ENCODE data around the gene PLSCR3. TPM values are rescaled to one million over a fixed set of nuclear protein-coding genes. Genes with fewer than 3 reads are reported as not detected.

The PLSCR3 gene
- total RNA-seq, 1 experiment from 2014 or later: 42.7 TPM

DNA sequence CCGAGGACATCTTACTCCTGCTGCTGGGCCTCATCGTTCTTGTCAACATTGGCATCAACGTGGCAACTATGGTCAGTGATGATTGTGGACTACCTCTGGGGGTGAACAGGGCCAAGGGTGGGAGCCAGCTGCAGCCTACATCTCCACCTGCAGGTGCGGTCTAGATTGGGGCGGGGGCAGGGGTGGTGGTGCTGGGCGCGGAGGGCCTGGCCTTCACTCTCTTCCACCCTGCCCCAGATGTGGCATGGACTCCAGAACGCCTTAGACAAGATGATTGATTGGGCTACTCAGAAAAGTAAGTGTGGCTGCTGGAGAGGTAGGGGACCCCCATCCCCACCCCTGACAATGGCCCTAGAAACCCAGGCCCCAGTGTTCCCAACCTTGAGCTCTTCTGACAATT is 31.4 kb upstream of the PLSCR3 start:
- ATAC-seq (no peak), DNase-seq (ENCODE audit: low spot score) (no peak)
- Mint-ChIP-seq H3K9me3 (no peaks in the 10 kb centered on the region), H3K4me1 (0 out of 2 replicates have a peak, but pooled peaks cover 2% of the 10 kb centered on the region), H3K27me3 (ENCODE audit: low read depth) (no peaks in the 10 kb centered on the region; the same call in 1 of the 2 replicates), H3K4me3 (no peak overlapping the region), H3K36me3 (no peaks in the 10 kb centered on the region), H3K27ac (no peak overlapping the region)
- CTCF ChIA-PET: interaction anchor here (1.0 to 3.3 kb wide), 5 partner anchors 12 to 135 kb away, joined by 3 to 8 read pairs (median 6); partner anchors contain the start of gene PLSCR3
- TF ChIP-seq, protein P1, sequence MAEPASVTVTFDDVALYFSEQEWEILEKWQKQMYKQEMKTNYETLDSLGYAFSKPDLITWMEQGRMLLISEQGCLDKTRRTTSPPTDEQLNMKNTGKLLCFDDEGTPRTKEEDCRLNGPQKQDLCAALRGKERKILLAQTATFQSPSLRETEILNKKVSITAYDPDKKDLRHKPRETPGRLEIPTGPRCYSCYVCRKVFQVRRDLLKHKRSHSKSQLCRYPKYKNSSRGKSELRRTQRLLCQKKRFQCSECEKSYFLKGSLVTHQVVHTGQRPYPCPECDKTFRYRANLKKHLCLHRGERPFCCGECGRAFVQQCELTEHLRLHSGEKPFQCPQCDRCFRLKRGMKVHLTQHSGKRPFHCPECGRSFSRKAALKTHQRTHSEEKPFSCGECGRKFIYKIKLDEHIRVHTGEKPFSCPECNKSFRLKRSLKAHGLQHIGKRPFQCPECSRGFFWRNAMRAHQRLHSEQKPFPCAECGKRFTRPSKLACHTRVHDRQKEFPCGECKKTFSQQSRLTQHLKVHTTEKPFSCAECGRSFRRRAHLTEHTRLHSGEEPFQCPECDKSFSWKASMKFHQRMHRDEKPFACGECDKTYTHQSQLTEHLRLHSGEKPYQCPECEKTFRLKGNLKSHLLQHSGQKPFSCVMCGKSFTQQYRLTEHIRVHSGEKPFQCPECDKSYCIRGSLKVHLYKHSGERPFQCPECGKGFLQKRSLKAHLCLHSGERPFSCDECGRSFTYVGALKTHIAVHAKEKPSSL (CRISPR knock-in tag; conservative IDR thresholded peaks at IDR 0.05): no peak
- TF ChIP-seq FOXK1 (CRISPR knock-in tag; IDR thresholded peaks at IDR 0.05) (no peak), ETV6 (CRISPR knock-in tag; IDR thresholded peaks at IDR 0.05) (no peak), CBFB (CRISPR knock-in tag; IDR thresholded peaks at IDR 0.05; ENCODE audit: low read depth) (no peak), MXD4 (CRISPR knock-in tag; IDR thresholded peaks at IDR 0.05; ENCODE audit: borderline replicate concordance) (no peak), ZNF121 (CRISPR knock-in tag; IDR thresholded peaks at IDR 0.05) (no peak), SMAD4 (CRISPR knock-in tag; IDR thresholded peaks at IDR 0.05) (no peak)
- TF ChIP-seq, protein P2, sequence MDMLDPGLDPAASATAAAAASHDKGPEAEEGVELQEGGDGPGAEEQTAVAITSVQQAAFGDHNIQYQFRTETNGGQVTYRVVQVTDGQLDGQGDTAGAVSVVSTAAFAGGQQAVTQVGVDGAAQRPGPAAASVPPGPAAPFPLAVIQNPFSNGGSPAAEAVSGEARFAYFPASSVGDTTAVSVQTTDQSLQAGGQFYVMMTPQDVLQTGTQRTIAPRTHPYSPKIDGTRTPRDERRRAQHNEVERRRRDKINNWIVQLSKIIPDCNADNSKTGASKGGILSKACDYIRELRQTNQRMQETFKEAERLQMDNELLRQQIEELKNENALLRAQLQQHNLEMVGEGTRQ (CRISPR knock-in tag; IDR thresholded peaks at IDR 0.05): no peak
- TF ChIP-seq, protein P3, sequence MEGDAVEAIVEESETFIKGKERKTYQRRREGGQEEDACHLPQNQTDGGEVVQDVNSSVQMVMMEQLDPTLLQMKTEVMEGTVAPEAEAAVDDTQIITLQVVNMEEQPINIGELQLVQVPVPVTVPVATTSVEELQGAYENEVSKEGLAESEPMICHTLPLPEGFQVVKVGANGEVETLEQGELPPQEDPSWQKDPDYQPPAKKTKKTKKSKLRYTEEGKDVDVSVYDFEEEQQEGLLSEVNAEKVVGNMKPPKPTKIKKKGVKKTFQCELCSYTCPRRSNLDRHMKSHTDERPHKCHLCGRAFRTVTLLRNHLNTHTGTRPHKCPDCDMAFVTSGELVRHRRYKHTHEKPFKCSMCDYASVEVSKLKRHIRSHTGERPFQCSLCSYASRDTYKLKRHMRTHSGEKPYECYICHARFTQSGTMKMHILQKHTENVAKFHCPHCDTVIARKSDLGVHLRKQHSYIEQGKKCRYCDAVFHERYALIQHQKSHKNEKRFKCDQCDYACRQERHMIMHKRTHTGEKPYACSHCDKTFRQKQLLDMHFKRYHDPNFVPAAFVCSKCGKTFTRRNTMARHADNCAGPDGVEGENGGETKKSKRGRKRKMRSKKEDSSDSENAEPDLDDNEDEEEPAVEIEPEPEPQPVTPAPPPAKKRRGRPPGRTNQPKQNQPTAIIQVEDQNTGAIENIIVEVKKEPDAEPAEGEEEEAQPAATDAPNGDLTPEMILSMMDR (IDR thresholded peaks at IDR 0.05): no peak
- TF ChIP-seq, protein P4, sequence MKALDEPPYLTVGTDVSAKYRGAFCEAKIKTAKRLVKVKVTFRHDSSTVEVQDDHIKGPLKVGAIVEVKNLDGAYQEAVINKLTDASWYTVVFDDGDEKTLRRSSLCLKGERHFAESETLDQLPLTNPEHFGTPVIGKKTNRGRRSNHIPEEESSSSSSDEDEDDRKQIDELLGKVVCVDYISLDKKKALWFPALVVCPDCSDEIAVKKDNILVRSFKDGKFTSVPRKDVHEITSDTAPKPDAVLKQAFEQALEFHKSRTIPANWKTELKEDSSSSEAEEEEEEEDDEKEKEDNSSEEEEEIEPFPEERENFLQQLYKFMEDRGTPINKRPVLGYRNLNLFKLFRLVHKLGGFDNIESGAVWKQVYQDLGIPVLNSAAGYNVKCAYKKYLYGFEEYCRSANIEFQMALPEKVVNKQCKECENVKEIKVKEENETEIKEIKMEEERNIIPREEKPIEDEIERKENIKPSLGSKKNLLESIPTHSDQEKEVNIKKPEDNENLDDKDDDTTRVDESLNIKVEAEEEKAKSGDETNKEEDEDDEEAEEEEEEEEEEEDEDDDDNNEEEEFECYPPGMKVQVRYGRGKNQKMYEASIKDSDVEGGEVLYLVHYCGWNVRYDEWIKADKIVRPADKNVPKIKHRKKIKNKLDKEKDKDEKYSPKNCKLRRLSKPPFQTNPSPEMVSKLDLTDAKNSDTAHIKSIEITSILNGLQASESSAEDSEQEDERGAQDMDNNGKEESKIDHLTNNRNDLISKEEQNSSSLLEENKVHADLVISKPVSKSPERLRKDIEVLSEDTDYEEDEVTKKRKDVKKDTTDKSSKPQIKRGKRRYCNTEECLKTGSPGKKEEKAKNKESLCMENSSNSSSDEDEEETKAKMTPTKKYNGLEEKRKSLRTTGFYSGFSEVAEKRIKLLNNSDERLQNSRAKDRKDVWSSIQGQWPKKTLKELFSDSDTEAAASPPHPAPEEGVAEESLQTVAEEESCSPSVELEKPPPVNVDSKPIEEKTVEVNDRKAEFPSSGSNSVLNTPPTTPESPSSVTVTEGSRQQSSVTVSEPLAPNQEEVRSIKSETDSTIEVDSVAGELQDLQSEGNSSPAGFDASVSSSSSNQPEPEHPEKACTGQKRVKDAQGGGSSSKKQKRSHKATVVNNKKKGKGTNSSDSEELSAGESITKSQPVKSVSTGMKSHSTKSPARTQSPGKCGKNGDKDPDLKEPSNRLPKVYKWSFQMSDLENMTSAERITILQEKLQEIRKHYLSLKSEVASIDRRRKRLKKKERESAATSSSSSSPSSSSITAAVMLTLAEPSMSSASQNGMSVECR (CRISPR knock-in tag; IDR thresholded peaks at IDR 0.05; ENCODE audit: borderline replicate concordance): no peak
- TF ChIP-seq, protein P5, sequence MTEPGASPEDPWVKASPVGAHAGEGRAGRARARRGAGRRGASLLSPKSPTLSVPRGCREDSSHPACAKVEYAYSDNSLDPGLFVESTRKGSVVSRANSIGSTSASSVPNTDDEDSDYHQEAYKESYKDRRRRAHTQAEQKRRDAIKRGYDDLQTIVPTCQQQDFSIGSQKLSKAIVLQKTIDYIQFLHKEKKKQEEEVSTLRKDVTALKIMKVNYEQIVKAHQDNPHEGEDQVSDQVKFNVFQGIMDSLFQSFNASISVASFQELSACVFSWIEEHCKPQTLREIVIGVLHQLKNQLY (CRISPR knock-in tag; IDR thresholded peaks at IDR 0.05): no peak
- POLR2A ChIA-PET: no interaction called here

DNA sequence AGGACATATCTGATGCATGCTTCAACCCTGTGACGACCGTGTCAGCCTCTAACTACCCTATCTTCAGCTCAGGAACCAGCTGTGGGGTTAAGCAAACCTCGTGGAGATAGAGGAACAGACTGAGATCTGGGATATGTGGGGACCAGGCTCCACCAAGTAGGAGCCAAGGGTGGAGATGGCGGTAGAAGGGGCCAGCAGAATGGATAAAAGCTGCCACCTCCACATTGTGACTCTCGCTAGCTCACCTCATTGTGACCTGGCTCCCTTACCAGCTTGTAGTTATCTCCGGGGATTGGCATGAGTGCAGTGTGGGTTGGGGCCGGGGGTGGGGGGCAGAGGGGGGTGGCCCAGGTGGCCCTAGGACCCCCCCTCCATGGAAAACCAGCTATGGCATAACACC is 31.0 kb upstream of the PLSCR3 start, which contains the start of gene SPEM2:
SPEM2 (plus strand) TSS at position 301 of the 400 bp plus-strand sequence; CDS start at position 374, 73 bp downstream.
- H3K36me3 Mint-ChIP-seq: no peaks in the 10 kb centered on the region
- H3K27me3 Mint-ChIP-seq (ENCODE audit: low read depth): no peaks in the 10 kb centered on the region; the same call in 1 of the 2 replicates
- no peak within 1 kb of the TSS for H3K27ac Mint-ChIP-seq
- H3K4me1 Mint-ChIP-seq: 0 out of 2 replicates have a peak, but pooled peaks cover 3% of the 10 kb centered on the region
- no peaks in the 10 kb centered on the region for H3K9me3 Mint-ChIP-seq
- ChIA-PET POLR2A (no interaction called here), CTCF (interaction anchor here (1.0 to 3.3 kb wide), 5 partner anchors 12 to 135 kb away, joined by 3 to 8 read pairs (median 6); partner anchors contain the start of gene PLSCR3)
- ATAC-seq: no peak
- H3K4me3 Mint-ChIP-seq: no peak within 1 kb of the TSS
- no peak for DNase-seq (ENCODE audit: low spot score)
- TF ChIP-seq, protein P6, sequence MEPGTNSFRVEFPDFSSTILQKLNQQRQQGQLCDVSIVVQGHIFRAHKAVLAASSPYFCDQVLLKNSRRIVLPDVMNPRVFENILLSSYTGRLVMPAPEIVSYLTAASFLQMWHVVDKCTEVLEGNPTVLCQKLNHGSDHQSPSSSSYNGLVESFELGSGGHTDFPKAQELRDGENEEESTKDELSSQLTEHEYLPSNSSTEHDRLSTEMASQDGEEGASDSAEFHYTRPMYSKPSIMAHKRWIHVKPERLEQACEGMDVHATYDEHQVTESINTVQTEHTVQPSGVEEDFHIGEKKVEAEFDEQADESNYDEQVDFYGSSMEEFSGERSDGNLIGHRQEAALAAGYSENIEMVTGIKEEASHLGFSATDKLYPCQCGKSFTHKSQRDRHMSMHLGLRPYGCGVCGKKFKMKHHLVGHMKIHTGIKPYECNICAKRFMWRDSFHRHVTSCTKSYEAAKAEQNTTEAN (CRISPR knock-in tag; IDR thresholded peaks at IDR 0.05): no peak
- TF ChIP-seq TEAD1 (CRISPR knock-in tag; IDR thresholded peaks at IDR 0.05) (no peak), PRRX2 (CRISPR knock-in tag; IDR thresholded peaks at IDR 0.05) (no peak), FOXJ3 (CRISPR knock-in tag; IDR thresholded peaks at IDR 0.05; ENCODE audit: borderline replicate concordance) (no peak), SMAD4 (CRISPR knock-in tag; IDR thresholded peaks at IDR 0.05) (no peak), ZNF423 (CRISPR knock-in tag; IDR thresholded peaks at IDR 0.05) (no peak), NFE2L1 (CRISPR knock-in tag; IDR thresholded peaks at IDR 0.05) (no peak)
- TF ChIP-seq, protein P7, sequence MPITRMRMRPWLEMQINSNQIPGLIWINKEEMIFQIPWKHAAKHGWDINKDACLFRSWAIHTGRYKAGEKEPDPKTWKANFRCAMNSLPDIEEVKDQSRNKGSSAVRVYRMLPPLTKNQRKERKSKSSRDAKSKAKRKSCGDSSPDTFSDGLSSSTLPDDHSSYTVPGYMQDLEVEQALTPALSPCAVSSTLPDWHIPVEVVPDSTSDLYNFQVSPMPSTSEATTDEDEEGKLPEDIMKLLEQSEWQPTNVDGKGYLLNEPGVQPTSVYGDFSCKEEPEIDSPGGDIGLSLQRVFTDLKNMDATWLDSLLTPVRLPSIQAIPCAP (CRISPR knock-in tag; IDR thresholded peaks at IDR 0.05): no peak

Measured in WTC11 (cell line).